ENCODE data around the gene TMEM145. TPM values are rescaled to one million over a fixed set of nuclear protein-coding genes. Genes with fewer than 3 reads are reported as not detected.

The TMEM145 gene
- polyA plus RNA-seq, 3 donors: not detected

GRCh38 chr19:42272989-42273406 lies 40.1 kb upstream of the TMEM145 start:
- 96% methylated on average over 23 of the region's 23 CpGs for WGBS (ENCODE audit: insufficient coverage)
- Histone ChIP-seq H4K20me1 (ENCODE audit: insufficient read depth, low read length) (peaks cover 47% of the 10 kb centered on the region), H3K4me1 (ENCODE audit: control insufficient read depth in 1 of 2, insufficient read depth in 2 of 2, low read length in 2 of 2) (peaks cover 30 to 47% of the 10 kb centered on the region in 2 donors), H3K4me3 (replicated peaks in 1 of 3; ENCODE audit: low read depth in 2 of 3, low read length in 3 of 3) (no peak overlapping the region), H3K4me2 (replicated peaks; ENCODE audit: extremely low read depth, low read length, poor library complexity, severe bottlenecking) (no peak overlapping the region), H2AFZ (ENCODE audit: insufficient read depth, low read depth, low read length, poor library complexity, severe bottlenecking) (no peak overlapping the region), H3K9ac (ENCODE audit: insufficient read depth, low read length, poor library complexity, severe bottlenecking) (no peak overlapping the region), H3K79me2 (ENCODE audit: insufficient read depth, low read length) (peaks cover 81% of the 10 kb centered on the region), H3K27ac (ENCODE audit: low read depth in 1 of 2, low read length in 2 of 2) (no peak overlapping the region), H3K27me3 (ENCODE audit: control insufficient read depth in 2 of 2, insufficient read depth in 2 of 2, low read length in 2 of 2) (no peaks in the 10 kb centered on the region), H3K36me3 (replicated peaks in 1 of 2; ENCODE audit: control insufficient read depth in 1 of 2, insufficient read depth in 2 of 2, low read length in 2 of 2) (peaks cover 40 to 57% of the 10 kb centered on the region in 2 donors), H3K9me3 (replicated peaks in 1 of 2; ENCODE audit: control insufficient read depth in 1 of 2, insufficient read depth in 1 of 2, low read length in 2 of 2) (no peaks in the 10 kb centered on the region)
- Mint-ChIP-seq H3K4me3 (no peak overlapping the region), H3K9me3 (peaks cover 0 to 2% (median 0%) of the 10 kb centered on the region in 7 donors), H3K27ac (no peak overlapping the region), H3K27me3 (ENCODE audit: low read depth in 3 of 3) (peaks cover 0 to 6% (median 0%) of the 10 kb centered on the region in 3 donors), H3K4me1 (peaks cover 44% of the 10 kb centered on the region), H3K36me3 (peaks cover 35 to 56% of the 10 kb centered on the region in 2 donors)
- intact Hi-C loops (cut with micrococcal nuclease): no loop called here
- TF ChIP-seq CTCF (IDR thresholded peaks at IDR 0.05): no peak
- DNase-seq: no peak

GRCh38 chr19:42273407-42274064 lies 39.6 kb upstream of the TMEM145 start:
- intact Hi-C loops (cut with micrococcal nuclease): no loop called here
- WGBS (ENCODE audit: insufficient coverage): 98% methylated on average over 31 of the region's 43 CpGs
- no peak for TF ChIP-seq CTCF (IDR thresholded peaks at IDR 0.05)

More at GRCh38 chr19:42273407-42274064, 39.6 kb upstream of the TMEM145 start:
- no peak for DNase-seq
- Mint-ChIP-seq H3K4me3 (peak overlapping the region in 1 of 2 donors; percentile 31), H3K9me3 (peaks cover 0 to 2% (median 0%) of the 10 kb centered on the region in 7 donors), H3K27ac (peak overlapping the region in 3 of 7 donors; percentile 36 to 54 (median 42)), H3K4me1 (peaks cover 48% of the 10 kb centered on the region), H3K27me3 (ENCODE audit: low read depth in 3 of 3) (peaks cover 0 to 6% (median 0%) of the 10 kb centered on the region in 3 donors), H3K36me3 (peaks cover 38 to 60% of the 10 kb centered on the region in 2 donors)
- Histone ChIP-seq H3K27me3 (ENCODE audit: control insufficient read depth in 2 of 2, insufficient read depth in 2 of 2, low read length in 2 of 2) (no peaks in the 10 kb centered on the region), H3K4me1 (ENCODE audit: control insufficient read depth in 1 of 2, insufficient read depth in 2 of 2, low read length in 2 of 2) (peaks cover 30 to 51% of the 10 kb centered on the region in 2 donors), H3K36me3 (replicated peaks in 1 of 2; ENCODE audit: control insufficient read depth in 1 of 2, insufficient read depth in 2 of 2, low read length in 2 of 2) (peaks cover 40 to 59% of the 10 kb centered on the region in 2 donors), H3K4me3 (replicated peaks in 1 of 3; ENCODE audit: low read depth in 2 of 3, low read length in 3 of 3) (no peak overlapping the region), H3K9me3 (replicated peaks in 1 of 2; ENCODE audit: control insufficient read depth in 1 of 2, insufficient read depth in 1 of 2, low read length in 2 of 2) (no peaks in the 10 kb centered on the region), H3K4me2 (replicated peaks; ENCODE audit: extremely low read depth, low read length, poor library complexity, severe bottlenecking) (no peak overlapping the region), H3K9ac (ENCODE audit: insufficient read depth, low read length, poor library complexity, severe bottlenecking) (no peak overlapping the region), H4K20me1 (ENCODE audit: insufficient read depth, low read length) (peaks cover 52% of the 10 kb centered on the region), H3K27ac (ENCODE audit: low read depth in 1 of 2, low read length in 2 of 2) (no peak overlapping the region), H2AFZ (ENCODE audit: insufficient read depth, low read depth, low read length, poor library complexity, severe bottlenecking) (no peak overlapping the region), H3K79me2 (ENCODE audit: insufficient read depth, low read length) (peaks cover 83% of the 10 kb centered on the region)
